Hematopoietic multipotent progenitor cell treated with erythropoietin and hydrocortisone succinate and interleukin-3 and kit ligand, for 6 days (in vitro differentiated cells): ENCODE results near the gene CNIH2.
A peak's percentile ranks its signal among the peaks of the same experiment; 100 is the strongest.

Experiments
- DNase-seq: peaks from one replicate; pipeline ENCODE4 v3.0.0-alpha.2; 2015

The CNIH2 gene

DNA sequence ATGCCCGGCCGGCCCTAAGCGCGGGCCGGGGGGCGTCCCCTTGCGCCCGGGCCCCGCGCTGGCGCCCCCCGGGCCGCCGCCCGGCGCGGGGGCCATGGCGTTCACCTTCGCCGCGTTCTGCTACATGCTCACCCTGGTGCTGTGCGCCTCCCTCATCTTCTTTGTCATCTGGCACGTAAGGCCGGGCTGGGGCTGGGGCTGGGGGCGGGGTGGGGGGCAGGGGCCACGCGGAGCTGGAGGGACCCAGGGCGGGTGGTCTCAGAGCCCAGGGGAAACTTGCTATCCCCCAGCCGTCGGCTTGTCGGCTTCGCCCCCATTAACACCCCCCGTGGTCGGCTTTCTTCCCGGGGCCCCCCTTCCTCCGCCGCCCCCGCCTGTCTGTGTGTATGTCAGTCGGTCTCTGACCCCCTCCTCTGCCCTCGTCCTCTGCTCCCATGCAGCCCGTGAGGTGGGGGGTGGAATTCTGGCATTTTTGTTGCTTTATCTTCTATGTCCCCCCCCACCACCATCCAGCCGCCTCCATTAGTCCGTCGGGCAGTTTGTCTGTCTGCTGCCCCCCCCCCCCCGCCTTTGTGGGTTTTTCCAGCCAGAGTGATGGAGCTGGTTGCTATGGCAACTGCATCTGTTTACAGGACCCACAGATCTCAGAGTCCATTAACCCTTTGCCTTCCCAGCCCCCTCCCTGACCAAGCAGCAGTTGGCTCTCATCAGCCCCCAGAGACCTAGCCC lies 552 bp downstream of the CNIH2 start:
- DNase-seq, result peak; percentile 43

- DNase-seq, result no peak
Measured at GRCh38 chr11:66279092-66279734, 1.2 kb downstream of the CNIH2 start.

DNA sequence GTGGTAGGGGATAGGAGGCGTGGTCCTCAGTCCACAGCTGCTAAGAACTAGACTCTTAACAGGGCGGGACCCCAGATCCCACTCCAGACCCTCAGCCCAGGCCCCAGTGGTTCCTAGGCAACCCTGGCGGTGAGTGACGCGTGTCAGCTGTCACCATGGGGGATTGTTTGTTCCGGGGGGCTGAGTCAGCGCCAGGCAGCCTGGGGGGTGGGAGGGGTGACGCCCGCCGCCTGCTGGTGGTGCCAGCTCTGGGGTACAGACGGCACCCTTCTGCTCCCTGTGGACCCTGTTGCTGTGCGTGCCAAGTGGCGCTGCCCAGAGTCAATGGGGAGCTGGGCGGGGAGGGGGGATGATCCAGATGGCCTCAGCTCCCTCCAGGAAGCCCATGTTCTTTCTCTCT lies 2.5 kb downstream of the CNIH2 start:
- DNase-seq, result no peak

DNA sequence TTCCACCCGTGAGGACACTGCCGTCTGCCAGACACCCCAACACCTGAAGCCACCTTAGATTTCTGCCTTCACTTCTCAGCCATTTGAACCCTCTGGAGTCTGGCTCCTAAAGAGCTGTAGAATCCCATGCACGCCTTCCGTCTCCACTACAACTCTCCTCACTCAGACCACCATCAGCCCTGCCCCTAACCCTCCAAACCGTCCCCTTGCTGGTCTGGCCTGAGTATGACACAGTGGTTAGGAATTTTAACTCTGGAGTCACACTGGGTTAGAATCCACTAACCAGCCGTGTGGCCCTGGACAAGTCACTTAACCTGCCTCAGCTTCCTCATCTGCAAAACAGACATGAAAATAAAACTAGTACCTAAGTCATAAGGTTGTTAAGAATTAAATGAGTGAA lies 3.0 kb downstream of the CNIH2 start:
- no peak for DNase-seq

- no peak for DNase-seq
Measured at GRCh38 chr11:66281776-66282467, 3.9 kb downstream of the CNIH2 start.

GRCh38 chr11:66282468-66283455 lies 4.8 kb downstream of the CNIH2 start:
- DNase-seq, result peak; percentile 99

GRCh38 chr11:66283461-66284105 lies 5.6 kb downstream of the CNIH2 start:
- no peak for DNase-seq

- DNase-seq, result no peak
Measured at GRCh38 chr11:66284526-66285078, 6.6 kb downstream of the CNIH2 start.

DNA sequence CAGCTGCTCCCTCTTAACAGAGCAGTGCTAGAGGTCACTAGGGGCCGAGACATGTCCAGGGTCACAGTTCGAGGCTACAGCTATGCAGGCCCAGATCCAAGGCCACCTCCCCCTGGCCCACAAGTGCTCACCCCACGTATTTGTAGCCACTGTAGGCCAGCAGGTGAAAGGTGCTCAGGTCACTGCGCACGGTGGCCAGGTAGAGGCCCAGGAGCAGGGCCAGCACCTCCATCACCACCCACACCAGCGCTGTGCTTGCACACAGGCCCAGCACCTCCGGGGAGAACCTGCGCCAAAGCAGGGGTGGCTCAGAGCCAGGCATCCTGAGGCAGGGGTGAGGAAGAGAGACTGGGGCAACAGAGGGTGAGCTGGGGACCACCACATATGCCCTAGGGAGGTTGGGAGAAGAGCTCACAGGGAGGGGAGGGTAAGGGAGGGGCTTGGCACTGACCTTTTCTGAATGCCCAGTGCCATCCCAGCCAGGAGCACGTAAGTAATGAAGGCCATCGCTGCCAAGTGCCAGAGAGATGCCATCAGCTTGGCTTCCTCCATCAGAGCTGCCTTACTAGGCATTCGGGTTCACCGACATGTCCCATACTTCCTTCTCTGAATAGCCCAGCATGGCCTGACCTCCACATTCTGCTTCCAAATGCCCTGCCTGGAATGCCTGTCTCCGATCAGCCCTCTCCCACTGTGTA lies 7.4 kb downstream of the CNIH2 start:
- no peak for DNase-seq

DNA sequence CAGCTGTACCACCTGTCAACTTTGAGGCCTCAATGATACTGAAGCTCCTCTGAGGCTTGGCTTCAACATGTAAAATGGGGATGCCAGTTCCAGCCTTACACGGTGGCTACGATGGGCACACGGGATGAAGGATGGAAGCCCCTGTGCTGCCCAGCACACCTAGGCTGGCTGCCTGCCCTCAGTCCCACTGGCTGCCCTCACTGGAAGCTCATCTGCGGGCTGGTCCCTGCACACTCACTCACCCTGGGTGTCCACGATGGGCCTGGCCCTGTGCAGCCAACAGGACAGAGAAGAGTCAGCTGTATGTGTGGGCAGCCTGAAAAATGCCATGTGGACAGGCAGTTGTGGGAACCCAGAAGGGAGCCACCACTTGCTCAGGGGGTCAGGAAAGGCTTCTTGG lies 8.7 kb downstream of the CNIH2 start:
- no peak for DNase-seq

- DNase-seq, result no peak
Measured at GRCh38 chr11:66287211-66287888, 9.4 kb downstream of the CNIH2 start.

- DNase-seq, result no peak
Measured at GRCh38 chr11:66287889-66288670, 10.1 kb downstream of the CNIH2 start.

DNA sequence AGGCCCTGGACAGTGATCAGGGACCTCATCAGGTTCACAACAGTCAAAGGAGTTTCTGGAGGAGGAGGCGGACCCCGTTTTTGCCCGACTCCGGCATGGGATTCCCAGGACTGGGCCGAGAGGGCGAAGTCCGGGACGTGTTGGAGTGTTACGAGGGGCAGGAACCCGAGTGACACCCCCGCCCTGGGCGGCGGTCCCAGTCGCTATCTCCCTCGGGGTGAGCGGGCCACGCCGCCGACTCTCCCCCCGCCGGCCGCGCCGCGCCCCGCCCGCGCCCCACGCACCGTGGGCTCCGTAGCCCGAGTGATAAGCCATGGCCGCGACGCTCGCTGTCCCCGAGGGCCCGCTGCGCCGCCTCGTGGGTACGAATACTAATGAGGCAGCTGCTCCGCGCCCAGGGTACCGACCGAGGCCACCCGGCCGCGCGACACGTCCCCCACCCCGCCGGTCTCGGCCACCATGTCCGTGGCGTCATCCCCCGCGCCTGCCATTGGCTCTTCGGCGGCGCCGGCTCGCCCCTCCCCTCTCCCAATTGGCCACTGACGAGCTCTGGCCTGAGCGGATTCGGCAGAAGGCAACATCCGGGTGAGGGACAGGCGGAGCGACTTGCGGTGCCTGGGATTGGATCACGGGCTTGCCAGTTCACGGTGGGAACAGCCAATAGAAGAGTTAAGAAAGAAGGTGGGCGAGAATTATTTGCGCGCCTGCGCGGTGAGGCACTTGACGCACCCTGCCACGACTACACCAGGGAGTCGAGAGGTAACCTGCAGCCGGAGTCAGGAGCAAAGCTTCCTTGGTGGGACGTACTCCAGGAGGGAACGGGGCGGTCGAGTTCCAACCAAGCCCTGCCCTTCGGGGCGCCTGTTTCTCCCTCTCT lies 10.9 kb downstream of the CNIH2 start, which contains the start of gene YIF1A:
Gene YIF1A, minus strand, starts transcription at position 473 of the 877 bp plus-strand sequence. Its CDS starts 158 bp downstream, at position 315.
- peak; percentile 99 for DNase-seq

- peak; percentile 82 for DNase-seq
Measured at GRCh38 chr11:66289548-66290329, 11.8 kb downstream of the CNIH2 start.

GRCh38 chr11:66290330-66290621 lies 12.3 kb downstream of the CNIH2 start:
- DNase-seq, result no peak

GRCh38 chr11:66291303-66291705 lies 13.3 kb downstream of the CNIH2 start:
- no peak for DNase-seq

DNA sequence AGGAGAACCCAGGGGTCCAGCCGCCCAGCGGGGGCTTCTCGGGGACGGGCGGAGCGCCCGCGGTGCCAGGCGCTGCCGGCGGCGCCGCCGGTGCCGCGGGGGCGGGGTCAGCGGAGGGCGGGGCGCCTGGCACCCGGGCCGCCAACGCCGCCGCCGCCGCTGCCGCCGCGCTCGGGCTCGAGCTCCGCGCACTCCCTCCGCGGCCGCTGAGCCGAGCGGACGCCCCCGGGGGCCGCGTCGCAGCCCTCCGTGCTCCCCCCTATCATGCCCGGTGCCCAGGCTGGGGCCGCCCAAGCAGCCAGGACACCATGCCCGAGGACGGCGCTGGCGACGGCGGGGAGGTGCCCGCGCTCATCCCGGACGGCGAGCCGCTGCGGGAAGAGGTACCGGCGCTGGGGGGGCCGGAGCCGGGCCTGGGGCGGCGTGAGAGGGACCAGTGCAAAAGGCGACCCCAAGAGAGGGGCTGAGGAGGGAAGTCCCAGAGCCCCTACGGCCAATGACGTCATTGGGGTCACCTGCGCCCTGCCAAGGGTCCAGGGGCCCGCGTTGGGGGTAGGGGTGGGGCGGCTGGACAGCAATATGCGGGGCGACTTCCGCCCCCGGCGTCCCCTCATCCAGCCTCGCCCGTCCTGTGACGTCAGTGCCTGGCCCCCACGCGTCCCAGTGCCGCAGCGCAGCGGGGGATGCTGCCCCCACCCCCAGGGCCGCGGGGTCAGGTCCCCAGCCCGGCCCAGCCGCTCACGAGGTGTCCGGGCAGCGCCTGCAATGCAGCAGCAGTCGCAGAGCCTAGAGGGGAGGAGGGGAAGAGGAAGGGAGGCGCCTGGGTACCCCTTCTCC lies 13.9 kb downstream of the CNIH2 start, which contains the start of gene TMEM151A:
Gene TMEM151A, plus strand, starts transcription at position 189 of the 837 bp plus-strand sequence. Its CDS starts 120 bp downstream, at position 309.
- DNase-seq, result no peak
